ENCODE data around the gene CSNK1A1L.

- TF ChIP-seq CTCF (IDR thresholded peaks at IDR 0.05 in 4 of 5, conservative IDR thresholded peaks at IDR 0.05 in 1 of 5) (no peak), POLR2A (IDR thresholded peaks at IDR 0.05) (no peak)
Measured at GRCh38 chr13:37144661-37145060, 39.2 kb upstream of the CSNK1A1L start.
